Amygdala (tissue), 56 donors: ENCODE data around the gene C1orf74.
A peak's percentile ranks its signal among the peaks of the same experiment; 100 is the strongest.
"Not testable (repeated sequence)": the region's sequence is repeated elsewhere in the genome, so short reads cannot be mapped to it uniquely, and the experiment has no call there.

Experiments
- DNase-seq, 56 donors: peaks; one replicate each; lab custom pipeline; 2025; lab: John Stamatoyannopoulos, UW

The C1orf74 gene

GRCh38 chr1:209805875-209806760, 21.8 kb upstream of the C1orf74 start, which contains the start of gene IRF6:
TSS of gene IRF6 (minus strand) at chr1:209806142. CDS start at chr1:209801413, 4,729 bp downstream.
- peak in 15 of 56 donors; percentile 2 to 29 (median 11) for DNase-seq

DNA sequence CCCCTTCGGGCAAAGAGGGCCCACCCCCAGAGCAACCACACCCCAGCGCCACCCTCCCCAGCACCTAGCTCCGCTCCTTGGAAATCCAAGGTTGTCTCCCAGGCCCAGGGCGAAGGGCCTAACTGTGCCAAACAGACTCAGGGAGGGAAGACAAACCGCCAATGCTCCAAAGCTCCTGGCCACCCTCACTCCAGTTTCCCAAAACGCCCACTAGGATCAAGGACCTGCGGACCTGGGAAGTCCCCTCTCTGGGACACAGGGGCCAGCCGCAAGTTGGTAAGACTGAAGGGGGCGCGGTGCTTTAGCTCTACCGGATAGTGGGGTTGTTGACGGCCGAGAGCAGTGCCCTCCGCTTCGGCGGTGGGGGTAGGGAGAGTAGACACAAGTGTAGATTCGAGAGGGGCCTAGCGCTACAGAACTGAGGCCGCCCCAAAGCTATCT, 21.0 kb upstream of the C1orf74 start:
- no peak for DNase-seq

GRCh38 chr1:209803568-209803967, 19.2 kb upstream of the C1orf74 start:
- no peak for DNase-seq

- DNase-seq: no peak
Observed at GRCh38 chr1:209802780-209803152, 18.4 kb upstream of the C1orf74 start.

GRCh38 chr1:209802117-209802779, 17.9 kb upstream of the C1orf74 start:
- DNase-seq: no peak

DNA sequence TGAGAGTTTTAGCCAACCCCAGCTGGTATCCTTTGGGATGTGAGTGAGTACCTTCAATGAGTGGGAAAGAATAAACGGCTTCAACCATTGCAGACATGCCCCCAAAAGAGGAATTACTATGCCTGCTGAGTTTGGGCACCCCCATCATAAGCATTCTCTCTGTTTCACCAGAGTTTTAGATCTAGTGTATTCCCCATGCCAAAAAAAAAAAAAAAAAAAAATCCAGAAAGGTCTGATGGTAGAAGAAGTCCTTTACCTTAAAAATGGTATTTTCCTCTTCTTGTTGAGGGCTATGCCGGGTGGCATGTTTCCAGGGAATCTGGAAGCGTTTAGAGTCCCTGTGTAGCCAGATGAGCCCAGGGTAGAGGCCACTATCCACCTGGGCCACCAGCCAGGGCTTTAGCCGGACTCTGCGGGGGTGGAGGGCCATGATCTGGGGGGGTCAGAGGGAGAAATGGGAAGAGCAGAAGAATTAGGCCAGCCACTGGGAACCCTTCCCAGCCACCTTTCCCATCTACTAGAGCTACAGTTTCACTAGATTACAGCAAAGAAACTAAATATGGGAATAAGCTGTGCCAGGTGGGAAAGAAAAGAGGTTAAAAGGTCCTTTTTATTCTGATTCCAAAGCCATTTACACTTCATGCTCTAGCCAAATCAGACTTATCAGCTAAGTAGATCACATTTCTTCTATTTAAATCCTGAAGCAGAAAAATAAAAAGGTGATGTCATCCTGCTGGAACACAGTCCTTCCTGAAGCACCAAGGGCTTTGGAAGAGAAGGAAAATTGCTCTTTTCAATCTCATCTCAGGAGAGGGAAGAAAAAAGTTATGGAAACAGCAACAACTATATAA, 16.9 kb upstream of the C1orf74 start:
- DNase-seq: no peak

- DNase-seq: no peak
Observed at GRCh38 chr1:209797978-209798639, 13.8 kb upstream of the C1orf74 start.

- DNase-seq: not testable (repeated sequence)
Observed at GRCh38 chr1:209793711-209794110, 9.4 kb upstream of the C1orf74 start.

- DNase-seq: no peak
Observed at GRCh38 chr1:209791920-209792319, 7.6 kb upstream of the C1orf74 start.

GRCh38 chr1:209790286-209791193, 6.2 kb upstream of the C1orf74 start:
- DNase-seq: no peak

DNA sequence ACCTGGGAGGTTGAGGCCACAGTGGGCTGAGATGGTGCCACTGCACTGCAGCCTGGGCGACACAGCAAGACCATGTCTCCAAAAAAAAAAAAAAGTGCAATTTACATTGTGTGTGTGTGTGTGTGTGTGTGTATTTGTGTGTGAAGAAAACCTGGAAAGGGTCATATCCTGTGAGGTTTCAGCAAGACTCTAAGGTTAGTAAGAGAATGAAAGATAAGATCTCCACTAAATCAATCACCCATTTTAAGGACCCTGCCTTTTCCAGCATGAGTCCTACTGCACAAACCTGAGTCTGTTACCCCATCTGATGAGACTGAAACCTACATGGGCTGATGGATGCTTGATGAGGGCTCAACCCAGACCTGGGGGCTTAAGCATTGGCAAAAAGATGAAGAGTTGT, 4.9 kb upstream of the C1orf74 start:
- DNase-seq: no peak

- DNase-seq: peak in 4 of 56 donors; percentile 11 to 34 (median 21)
Observed at GRCh38 chr1:209787551-209787950, 3.2 kb upstream of the C1orf74 start.

DNA sequence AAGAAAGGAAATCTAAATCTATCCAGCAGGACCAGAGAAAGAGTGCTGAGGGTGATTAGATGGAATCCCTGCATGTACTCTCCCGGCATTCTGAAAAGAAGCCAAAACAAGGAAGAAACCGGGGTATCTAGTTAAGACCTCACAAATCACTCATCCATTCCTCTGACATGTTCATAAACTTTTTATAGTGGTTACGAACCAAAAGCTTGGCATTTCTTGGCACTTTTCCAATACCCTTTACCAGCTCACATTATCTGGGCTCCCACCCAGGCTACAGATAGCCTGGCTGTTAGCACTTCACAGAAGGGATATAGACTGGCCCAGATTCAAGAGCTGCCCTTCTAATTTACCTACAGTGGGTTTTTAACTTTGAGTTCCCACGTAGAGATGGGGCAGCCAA, 1.8 kb upstream of the C1orf74 start:
- no peak for DNase-seq

- no peak for DNase-seq
Observed at GRCh38 chr1:209785592-209785991, 1.2 kb upstream of the C1orf74 start.

DNA sequence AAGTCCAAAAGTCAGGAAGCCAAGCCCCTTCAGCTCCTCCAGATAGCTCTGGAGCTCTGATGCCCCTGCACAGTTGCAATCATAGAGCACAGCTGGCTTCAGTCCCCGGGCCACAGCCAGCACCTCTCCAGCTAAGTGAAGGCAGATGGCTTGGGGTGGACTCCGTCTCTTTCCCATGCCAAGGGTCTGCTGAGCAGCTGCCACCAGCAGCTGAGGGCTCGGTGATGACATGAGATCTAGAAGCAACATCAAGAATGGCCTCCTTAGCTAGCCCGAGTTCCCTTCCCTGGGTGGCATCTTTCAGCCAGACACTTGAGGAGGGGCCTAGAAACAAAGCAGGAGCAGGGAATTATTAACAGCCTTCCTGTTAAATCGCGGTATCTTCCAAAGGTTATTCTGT, 973 bp downstream of the C1orf74 start:
- DNase-seq: no peak

DNA sequence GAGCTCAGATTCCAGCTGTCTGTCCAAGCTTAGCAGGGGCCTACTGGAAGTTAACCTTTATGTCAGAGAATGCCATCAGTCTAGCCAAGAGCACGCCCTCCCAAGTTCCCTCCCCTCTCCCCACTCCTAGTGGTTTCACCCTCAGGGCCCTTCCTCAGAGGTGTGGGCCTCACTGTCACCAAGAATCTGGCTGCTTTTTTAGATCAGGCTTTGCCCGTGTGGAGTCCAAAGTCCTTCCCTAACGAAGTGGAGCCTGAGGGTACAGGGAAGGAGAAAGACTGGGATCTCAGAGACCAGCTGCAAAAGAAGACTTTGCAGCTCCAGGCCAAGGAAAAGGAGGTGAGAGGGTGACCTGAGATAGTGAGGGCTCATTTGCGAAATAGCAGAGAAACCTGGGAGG, 4.1 kb downstream of the C1orf74 start:
- no peak for DNase-seq

- DNase-seq: no peak
Observed at GRCh38 chr1:209778102-209778501, 6.3 kb downstream of the C1orf74 start.

DNA sequence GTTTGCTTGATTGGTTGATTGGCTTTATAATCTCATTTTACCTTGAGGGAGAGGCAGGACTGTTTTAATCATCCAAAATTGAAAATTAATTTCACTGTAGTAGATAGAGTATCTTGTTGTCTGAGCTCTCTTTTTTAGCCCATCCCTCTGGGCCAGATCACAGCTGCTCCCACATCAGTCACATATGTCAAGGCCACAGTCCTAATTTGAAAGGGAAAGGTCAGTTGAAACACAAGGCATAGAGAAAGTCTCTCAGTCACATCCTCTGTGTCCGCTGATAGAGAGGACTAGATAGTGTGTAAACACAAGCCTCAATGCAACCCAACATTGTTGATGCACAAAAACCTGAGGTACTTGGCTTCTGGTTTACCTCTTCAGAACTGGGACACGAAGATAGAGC, 6.8 kb downstream of the C1orf74 start:
- DNase-seq: no peak

- no peak for DNase-seq
Observed at GRCh38 chr1:209775678-209776077, 8.7 kb downstream of the C1orf74 start.
